Fibroblast of lung (primary cell): Measurements from ENCODE around the gene RNF168.

Source experiments
- EZH2 ChIP-seq: IDR thresholded peaks from 2 replicates; pipeline ENCODE4 v1.5.1; 2012; ENCODE audit warnings: low read length, control low read depth, mild to moderate bottlenecking; ENCODE audit errors: missing control alignments
- TF ChIP-seq, protein P1 (sequence below), 2 donors: IDR thresholded peaks in 1 of 2; conservative IDR thresholded peaks in 1 of 2; 1 replicate in 1 of 2; 2 replicates in 1 of 2; pipeline ENCODE4 v1.5.1; 2011 to 2012; ENCODE audit warnings: low read length in 2 of 2, control low read depth in 1 of 2, inconsistent platforms in 1 of 2, low read depth in 1 of 2, mild to moderate bottlenecking in 1 of 2

DNA sequence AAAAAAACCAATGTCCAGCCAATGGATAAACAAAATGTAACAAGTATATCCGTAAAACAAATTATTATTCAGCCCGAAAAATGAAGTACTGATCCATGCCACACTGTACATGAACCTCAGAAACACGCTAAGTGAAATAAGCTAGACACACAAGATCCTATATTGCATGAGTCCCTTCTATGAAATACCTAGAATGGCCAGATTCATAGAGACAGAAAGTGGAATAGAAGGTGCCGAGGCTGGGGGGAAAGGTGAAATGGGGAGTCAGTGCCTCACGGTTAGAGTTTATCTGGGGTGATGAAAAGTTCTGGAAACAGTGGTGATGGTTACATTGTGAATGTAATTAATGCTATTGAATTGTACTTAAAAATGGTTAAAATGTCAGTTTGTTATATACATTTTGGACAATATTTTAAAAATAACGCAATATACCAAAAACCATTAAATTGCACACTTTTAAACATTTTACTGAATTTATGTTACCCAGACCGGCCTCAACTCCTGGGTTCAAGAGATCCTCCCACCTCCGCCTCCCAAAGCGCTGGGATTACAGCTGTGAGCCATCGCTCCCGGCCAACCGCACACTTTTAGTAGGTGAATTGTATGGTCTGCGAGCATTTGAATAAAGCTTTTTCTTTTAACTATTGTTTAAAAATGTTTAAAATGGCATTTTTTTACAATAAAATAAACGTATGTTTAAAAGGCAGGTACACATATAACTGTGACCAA is 2.1 kb downstream of the RNF168 start:
- TF ChIP-seq, protein P1, sequence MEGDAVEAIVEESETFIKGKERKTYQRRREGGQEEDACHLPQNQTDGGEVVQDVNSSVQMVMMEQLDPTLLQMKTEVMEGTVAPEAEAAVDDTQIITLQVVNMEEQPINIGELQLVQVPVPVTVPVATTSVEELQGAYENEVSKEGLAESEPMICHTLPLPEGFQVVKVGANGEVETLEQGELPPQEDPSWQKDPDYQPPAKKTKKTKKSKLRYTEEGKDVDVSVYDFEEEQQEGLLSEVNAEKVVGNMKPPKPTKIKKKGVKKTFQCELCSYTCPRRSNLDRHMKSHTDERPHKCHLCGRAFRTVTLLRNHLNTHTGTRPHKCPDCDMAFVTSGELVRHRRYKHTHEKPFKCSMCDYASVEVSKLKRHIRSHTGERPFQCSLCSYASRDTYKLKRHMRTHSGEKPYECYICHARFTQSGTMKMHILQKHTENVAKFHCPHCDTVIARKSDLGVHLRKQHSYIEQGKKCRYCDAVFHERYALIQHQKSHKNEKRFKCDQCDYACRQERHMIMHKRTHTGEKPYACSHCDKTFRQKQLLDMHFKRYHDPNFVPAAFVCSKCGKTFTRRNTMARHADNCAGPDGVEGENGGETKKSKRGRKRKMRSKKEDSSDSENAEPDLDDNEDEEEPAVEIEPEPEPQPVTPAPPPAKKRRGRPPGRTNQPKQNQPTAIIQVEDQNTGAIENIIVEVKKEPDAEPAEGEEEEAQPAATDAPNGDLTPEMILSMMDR (conservative IDR thresholded peaks at IDR 0.05 in 1 of 2, IDR thresholded peaks at IDR 0.05 in 1 of 2; ENCODE audit: low read depth in 1 of 2, low read length in 2 of 2) = no peak
- TF ChIP-seq EZH2 = no peak
